Activated CD4-positive, alpha-beta T cell treated with anti-CD3 and anti-CD28 coated beads for 24 hours (primary cell): ENCODE measurements around the gene AGBL1.

Source experiments
- DNase-seq, 2 donors: peaks; one replicate each; pipeline ENCODE4 v3.0.0-alpha.2; 2020; ENCODE audit warnings: low read depth in 2 of 2

Gene AGBL1

DNA sequence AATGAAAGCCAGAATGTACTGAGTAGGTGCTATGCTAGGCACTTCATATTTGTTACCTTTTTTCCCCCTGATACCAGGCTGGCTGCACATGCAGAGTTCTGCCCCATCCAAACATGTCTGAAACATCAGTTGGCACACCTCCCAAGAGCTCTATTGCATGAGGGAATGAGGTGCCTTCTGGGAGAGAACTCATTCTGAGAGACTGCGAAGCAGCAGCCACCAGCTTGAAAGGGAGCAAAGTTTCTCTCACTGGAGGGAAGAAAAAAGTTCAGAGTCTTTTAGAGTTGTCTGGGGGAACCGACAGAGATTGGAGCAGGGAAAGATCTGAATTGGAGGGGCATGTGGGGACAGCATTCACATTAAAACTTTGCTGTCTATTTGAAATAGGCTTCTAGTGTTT, 84.1 kb downstream of the AGBL1 start:
- no peak for DNase-seq

GRCh38 chr15:86164232-86164898, 84.7 kb downstream of the AGBL1 start:
- no peak for DNase-seq

GRCh38 chr15:86165265-86166211, 85.9 kb downstream of the AGBL1 start:
- DNase-seq, result no peak

- DNase-seq, result no peak
These were observed 88.2 kb downstream of the AGBL1 start for GRCh38 chr15:86167841-86168240.

DNA sequence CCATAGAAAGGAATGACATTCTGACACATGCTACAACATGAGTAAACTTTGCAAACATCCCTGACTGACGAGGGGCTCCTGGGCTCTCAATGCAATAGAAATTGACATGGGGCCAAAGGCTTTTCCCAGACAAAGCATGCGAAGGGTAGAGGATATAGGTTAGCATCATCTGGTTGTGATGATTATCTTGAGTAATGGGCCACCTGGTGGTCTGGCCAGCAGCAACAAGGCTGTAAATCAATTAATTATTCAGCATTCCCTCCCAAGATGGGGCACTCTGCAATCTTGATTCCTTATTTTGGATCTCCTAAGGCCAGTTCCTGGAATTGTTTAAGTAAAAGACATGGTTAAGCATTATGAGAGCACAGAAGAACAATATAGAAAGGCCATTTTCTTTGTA, 99.2 kb downstream of the AGBL1 start:
- DNase-seq, result no peak

- DNase-seq, result peak in 1 of 2 donors; percentile 10
These were observed 104.2 kb downstream of the AGBL1 start for GRCh38 chr15:86183596-86184491.

- no peak for DNase-seq
These were observed 114.2 kb downstream of the AGBL1 start for GRCh38 chr15:86193716-86194380.

DNA sequence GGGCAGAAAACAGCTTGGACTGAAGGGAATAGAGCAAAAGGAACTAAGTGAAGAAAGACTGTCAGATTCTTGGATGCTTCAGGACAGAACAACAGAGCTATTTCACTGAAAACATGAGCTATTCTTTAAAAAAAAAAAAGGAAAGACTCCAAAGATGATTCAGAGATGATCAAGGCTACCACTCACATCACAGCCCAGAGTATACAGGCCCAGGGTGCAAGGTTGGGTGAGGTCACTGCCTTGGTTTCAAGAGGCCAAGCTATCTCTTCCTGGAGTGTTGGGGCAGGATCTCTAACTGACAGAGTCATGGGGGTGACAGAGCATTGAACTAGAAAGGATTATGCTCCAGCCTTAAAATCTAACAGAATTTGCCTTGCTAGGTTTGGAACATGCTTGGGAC, 118.1 kb downstream of the AGBL1 start:
- DNase-seq, result no peak

DNA sequence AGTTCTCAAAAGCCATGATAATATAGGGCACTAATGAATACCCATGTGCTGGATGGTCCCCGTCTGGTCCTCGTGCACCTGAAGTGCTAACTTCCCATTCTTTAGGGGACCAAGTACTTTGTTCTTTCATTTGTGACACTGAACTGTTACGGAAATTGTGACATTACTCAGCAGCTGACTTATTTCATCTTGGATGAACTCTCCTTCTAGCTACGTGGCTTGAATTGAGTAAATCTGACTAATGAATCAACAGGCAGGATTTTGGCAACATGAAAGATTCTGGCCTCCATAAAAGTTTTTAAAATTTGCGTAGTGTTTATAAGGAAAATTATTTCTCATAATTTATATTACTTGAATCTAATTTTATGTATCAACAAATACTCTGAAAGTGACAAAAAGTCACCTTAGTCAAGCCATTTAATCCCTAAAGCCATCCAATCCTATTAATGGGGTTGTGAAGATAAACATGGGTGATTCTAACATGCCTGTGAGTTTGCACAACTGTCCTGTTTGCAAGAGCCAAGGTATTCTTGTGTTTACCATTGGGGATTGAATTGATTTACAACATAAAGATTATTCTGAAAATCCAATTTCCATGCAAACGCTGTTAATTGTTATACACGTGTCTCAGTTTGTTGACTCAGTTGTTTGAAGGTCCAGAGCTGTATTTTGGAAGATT, 119.9 kb downstream of the AGBL1 start:
- no peak for DNase-seq

DNA sequence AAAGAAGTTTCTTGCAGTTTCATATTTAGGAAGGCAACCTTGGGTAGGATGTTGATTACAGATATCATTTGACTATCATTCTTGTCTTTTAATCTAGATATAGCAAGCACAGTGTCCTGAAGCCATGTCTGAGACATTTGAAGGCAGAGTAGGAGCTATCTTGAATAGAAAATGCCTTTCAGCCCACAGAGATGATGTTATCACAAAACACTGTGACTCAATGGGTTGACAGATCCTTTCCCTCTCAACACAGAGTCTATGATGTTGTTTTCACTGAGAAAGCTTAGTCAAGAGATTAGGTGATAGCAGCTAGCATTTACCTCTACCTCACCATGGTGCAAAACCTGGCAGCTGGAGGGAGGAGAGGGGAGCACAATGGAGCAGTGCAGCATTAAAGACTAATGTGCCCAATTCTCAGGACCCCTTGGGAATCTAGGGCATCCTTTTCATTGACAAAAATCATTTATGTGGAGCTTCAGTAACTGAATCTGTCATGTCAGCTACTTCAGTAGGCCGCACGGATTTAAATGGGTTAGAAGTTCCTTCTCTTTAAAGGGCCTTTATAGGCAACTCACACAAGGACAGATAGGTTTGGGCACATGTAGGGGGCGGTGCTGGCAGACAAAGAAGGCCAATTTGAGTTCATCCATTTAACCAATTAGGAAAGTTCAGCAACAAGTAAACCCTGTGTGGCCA, 121.8 kb downstream of the AGBL1 start:
- no peak for DNase-seq

- no peak for DNase-seq
These were observed 123.8 kb downstream of the AGBL1 start for GRCh38 chr15:86203462-86203861.

DNA sequence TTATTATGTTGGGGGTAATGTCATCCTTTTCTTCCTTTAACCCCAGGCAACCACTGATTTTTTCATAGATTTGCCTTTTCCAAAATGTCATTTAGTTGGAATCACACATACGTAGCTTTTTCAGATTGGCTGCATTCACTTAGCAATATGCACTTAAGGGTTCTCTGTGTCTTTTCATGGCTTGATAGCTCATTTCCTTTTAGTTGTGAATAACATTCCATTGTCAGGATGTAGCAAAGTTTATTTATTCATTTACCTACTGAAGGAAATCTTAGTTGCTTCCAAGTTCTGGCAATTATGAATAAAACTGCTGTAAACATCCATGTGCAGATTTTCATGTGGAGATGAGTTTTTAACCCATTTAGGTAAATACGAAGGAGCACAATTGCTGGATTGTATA, 125.4 kb downstream of the AGBL1 start:
- DNase-seq, result no peak

DNA sequence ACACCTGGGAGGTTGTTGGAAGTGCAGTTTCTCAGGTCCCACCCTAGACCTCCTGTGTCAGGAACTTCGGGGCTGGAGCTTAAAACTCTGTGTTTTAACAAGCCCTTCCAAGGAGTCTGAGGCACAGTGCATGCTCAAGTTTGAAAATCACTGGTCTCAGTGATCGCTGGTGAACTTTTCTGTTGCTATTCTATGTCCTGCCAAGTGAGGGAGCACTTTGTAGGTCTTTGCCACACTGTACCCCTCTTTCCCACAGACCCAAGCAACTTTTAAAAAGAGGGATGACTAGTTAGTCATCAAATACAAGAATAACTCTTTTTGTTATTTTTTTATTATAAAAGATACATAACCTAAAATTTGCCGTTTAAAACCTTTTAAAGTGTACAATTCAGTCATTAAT, 133.7 kb downstream of the AGBL1 start:
- no peak for DNase-seq

- no peak for DNase-seq
These were observed 134.2 kb downstream of the AGBL1 start for GRCh38 chr15:86213888-86214287.

DNA sequence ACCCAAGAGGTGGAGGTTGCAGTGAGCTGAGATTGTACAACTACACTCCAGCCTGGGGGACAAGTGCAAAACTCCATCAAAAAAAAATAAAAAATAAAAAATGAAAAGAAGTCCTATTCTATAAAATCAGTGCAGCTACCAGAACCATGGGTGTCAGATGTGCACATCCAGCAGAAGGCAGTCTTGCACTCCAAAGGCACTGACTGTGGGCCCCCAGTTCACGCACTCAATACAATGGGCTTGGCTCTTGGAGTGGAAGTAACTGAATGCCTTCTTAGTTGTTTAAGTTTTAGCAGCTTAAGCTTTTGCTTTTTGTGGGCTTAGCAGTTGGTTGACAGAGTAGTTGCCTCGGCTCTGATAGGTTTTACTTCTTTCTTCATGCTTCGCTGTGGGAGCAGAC, 141.4 kb downstream of the AGBL1 start:
- no peak for DNase-seq

DNA sequence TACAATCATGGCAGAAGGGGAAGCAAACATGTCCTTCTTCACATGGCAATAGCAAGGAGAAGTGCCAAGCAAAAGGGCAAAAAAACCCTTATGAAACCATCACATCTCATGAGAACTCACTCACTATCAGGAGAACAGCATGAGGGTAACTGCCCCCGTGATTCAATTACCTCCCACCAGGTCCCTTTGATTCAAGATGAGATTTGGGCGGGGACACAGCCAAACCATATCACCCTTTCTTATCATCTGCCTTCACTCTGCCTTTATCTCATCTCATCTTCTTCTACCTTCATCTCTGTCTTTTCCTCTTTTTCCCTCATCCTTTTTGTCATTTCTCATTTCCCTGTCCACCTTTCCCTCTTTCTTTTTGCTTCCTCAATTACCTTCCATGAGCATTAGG, 149.6 kb downstream of the AGBL1 start:
- no peak for DNase-seq

GRCh38 chr15:86229936-86230335, 150.3 kb downstream of the AGBL1 start:
- no peak for DNase-seq

DNA sequence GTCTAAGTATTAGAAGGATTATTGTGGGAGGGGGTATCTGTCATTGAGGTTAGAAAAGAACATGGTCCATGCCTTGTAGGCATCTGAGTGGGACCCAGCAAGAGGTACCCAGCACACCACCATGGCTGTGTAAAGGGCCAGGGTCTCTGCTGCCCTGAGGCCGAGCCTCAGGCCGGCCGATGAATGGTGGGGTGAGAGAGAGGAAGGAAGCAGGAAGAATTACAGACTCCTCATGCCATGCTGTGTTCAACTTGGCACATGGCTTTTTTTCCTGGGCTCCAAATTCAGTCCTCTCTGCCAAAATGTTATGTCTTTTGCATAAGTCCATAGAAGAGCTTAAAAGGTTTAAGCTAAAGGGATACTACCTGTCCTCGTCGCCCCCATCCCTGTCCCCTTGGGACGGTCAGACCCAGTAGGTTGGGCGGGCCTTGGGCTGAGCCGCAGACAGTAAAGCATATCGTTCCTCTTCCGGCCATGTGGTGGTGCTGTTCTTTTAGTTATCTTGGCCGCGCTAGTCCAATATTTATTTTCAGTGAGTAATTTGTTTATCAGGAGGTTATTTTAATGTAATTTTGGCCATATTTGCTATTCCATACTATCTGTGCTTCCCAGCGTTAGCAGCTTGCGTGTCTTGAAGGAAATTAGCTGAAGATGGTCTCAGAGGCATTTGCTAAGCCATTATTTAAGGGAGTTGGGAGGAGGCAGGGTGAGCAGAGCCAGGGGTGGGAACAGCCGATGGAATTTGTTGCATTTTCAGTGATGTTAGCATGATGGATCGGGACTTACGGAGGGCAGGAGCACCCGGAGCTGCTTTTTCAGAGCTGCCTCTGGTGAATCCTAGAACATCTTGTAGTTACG, 152.4 kb downstream of the AGBL1 start:
- DNase-seq, result peak; percentile 4 to 14

GRCh38 chr15:86235667-86236066, 156.0 kb downstream of the AGBL1 start:
- DNase-seq, result no peak
